ENCODE results near the gene ACBD3.

ACBD3 gene

GRCh38 chr1:226108935-226109828 is 77.4 kb downstream of the ACBD3 start:
- H3K27me3 ChIP-seq (replicated peaks; ENCODE audit: insufficient read depth, low read length), result no peaks in the 10 kb centered on the region
- H3K9me2 ChIP-seq (replicated peaks; ENCODE audit: insufficient read depth, low read length), result no peaks in the 10 kb centered on the region
- no peak for DNase-seq
- TF ChIP-seq CTCF (IDR thresholded peaks at IDR 0.05; ENCODE audit: low read length) (no peak), EZH2phosphoT487 (IDR thresholded peaks at IDR 0.05; ENCODE audit: low read length) (no peak)
- no peaks in the 10 kb centered on the region for H3K9me3 ChIP-seq (replicated peaks; ENCODE audit: insufficient read depth, low read length)
- H3K4me2 ChIP-seq (ENCODE audit: low read depth, low read length), result peak overlapping the region; percentile 100
- H3K27ac ChIP-seq (ENCODE audit: low read length), result peak overlapping the region; percentile 68; the same call in 1 of the 2 replicates
- H2AFZ ChIP-seq (ENCODE audit: low read length), result peak overlapping the region; percentile 97
- H3K4me3 ChIP-seq (ENCODE audit: low read length), result peak overlapping the region; percentile 75
- H3K36me3 ChIP-seq (replicated peaks; ENCODE audit: insufficient read depth, low read length), result no peaks in the 10 kb centered on the region
- H3K79me2 ChIP-seq (ENCODE audit: low read length), result no peaks in the 10 kb centered on the region
- H3K9ac ChIP-seq (ENCODE audit: low read length), result peak overlapping the region; percentile 62
- H4K20me1 ChIP-seq (ENCODE audit: insufficient read depth, low read length), result no peaks in the 10 kb centered on the region
- H3F3A ChIP-seq (ENCODE audit: insufficient read depth, low read length), result peaks cover 52% of the 10 kb centered on the region
- peaks cover 39% of the 10 kb centered on the region for H3K4me1 ChIP-seq (ENCODE audit: low read length)

- TF ChIP-seq EZH2phosphoT487 (IDR thresholded peaks at IDR 0.05; ENCODE audit: low read length) (no peak), CTCF (IDR thresholded peaks at IDR 0.05; ENCODE audit: low read length) (0 out of 2 replicates have a peak, but pooled peaks have one; percentile 3), EZH2 (optimal IDR thresholded peaks at IDR 0.05; ENCODE audit: low read depth, low read length) (no peak)
- Histone ChIP-seq H4K20me1 (ENCODE audit: insufficient read depth, low read length) (no peaks in the 10 kb centered on the region), H3K4me2 (ENCODE audit: low read depth, low read length) (no peak overlapping the region), H3K27me3 (replicated peaks; ENCODE audit: insufficient read depth, low read length) (no peaks in the 10 kb centered on the region), H3K9me2 (replicated peaks; ENCODE audit: insufficient read depth, low read length) (no peaks in the 10 kb centered on the region), H3K9ac (ENCODE audit: low read length) (no peak overlapping the region), H3K27ac (ENCODE audit: low read length) (no peak overlapping the region; the same call in 1 of the 2 replicates), H3F3A (ENCODE audit: insufficient read depth, low read length) (peaks cover 47% of the 10 kb centered on the region), H3K9me3 (replicated peaks; ENCODE audit: insufficient read depth, low read length) (no peaks in the 10 kb centered on the region), H3K36me3 (replicated peaks; ENCODE audit: insufficient read depth, low read length) (no peaks in the 10 kb centered on the region), H3K4me1 (ENCODE audit: low read length) (peaks cover 35% of the 10 kb centered on the region), H3K4me3 (ENCODE audit: low read length) (no peak overlapping the region), H2AFZ (ENCODE audit: low read length) (peak overlapping the region; percentile 31), H3K79me2 (ENCODE audit: low read length) (no peaks in the 10 kb centered on the region)
- DNase-seq, result no peak
These were observed 78.8 kb downstream of the ACBD3 start for GRCh38 chr1:226107471-226108460.

- Histone ChIP-seq H3K4me3 (ENCODE audit: low read length) (no peak overlapping the region), H3K27me3 (replicated peaks; ENCODE audit: insufficient read depth, low read length) (no peaks in the 10 kb centered on the region), H3K9ac (ENCODE audit: low read length) (no peak overlapping the region), H3K9me2 (replicated peaks; ENCODE audit: insufficient read depth, low read length) (no peaks in the 10 kb centered on the region), H3K9me3 (replicated peaks; ENCODE audit: insufficient read depth, low read length) (no peaks in the 10 kb centered on the region), H3K27ac (ENCODE audit: low read length) (no peak overlapping the region), H2AFZ (ENCODE audit: low read length) (no peak overlapping the region), H4K20me1 (ENCODE audit: insufficient read depth, low read length) (no peaks in the 10 kb centered on the region), H3F3A (ENCODE audit: insufficient read depth, low read length) (peaks cover 19% of the 10 kb centered on the region), H3K36me3 (replicated peaks; ENCODE audit: insufficient read depth, low read length) (no peaks in the 10 kb centered on the region), H3K4me1 (ENCODE audit: low read length) (peaks cover 21% of the 10 kb centered on the region), H3K4me2 (ENCODE audit: low read depth, low read length) (no peak overlapping the region), H3K79me2 (ENCODE audit: low read length) (no peaks in the 10 kb centered on the region)
- no peak for TF ChIP-seq CTCF (IDR thresholded peaks at IDR 0.05; ENCODE audit: low read length)
- TF ChIP-seq EZH2 (optimal IDR thresholded peaks at IDR 0.05; ENCODE audit: low read depth, low read length), result no peak
- no peak for DNase-seq
These were observed 81.8 kb downstream of the ACBD3 start for GRCh38 chr1:226104671-226105121.
